Choroid plexus epithelial cell (primary cell): ENCODE measurements around the gene FRMD3.
A peak's percentile ranks its signal among the peaks of the same experiment; 100 is the strongest.

ENCODE experiments used
- DNase-seq: peaks from one replicate; pipeline ENCODE4 v3.0.0-alpha.2; 2010; ENCODE audit warnings: low read depth
- H3K4me3 ChIP-seq: 2 replicates; pipeline ENCODE4 v1.5.1; 2011; ENCODE audit warnings: low read depth, mild to moderate bottlenecking, control low read depth, low read length, moderate library complexity
- CTCF ChIP-seq: conservative IDR thresholded peaks from 2 replicates; pipeline ENCODE4 v1.5.1; 2011; ENCODE audit warnings: low read depth, mild to moderate bottlenecking, control low read depth, inconsistent platforms, low read length, moderate library complexity

The FRMD3 gene

DNA sequence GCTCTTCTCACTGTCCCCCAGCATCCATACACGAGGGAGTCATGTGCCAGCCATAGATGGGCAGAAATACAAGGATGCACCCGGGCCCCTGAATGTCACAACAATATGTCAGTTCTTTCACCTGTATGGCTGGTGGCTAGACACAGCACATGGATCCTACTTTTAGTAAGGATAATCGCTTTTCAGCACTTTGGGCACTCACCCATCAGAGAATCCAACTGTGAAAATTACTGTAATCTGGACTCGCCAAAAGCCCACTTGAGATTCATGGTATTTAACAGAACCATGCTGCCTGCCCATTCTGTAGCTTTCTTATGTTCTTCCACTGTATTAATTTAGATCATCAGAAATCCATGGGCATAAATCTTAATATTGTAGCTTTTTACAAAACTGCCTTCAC, 124.8 kb downstream of the FRMD3 start:
- no peak overlapping the region for H3K4me3 ChIP-seq
- no peak for TF ChIP-seq CTCF
- no peak for DNase-seq

DNA sequence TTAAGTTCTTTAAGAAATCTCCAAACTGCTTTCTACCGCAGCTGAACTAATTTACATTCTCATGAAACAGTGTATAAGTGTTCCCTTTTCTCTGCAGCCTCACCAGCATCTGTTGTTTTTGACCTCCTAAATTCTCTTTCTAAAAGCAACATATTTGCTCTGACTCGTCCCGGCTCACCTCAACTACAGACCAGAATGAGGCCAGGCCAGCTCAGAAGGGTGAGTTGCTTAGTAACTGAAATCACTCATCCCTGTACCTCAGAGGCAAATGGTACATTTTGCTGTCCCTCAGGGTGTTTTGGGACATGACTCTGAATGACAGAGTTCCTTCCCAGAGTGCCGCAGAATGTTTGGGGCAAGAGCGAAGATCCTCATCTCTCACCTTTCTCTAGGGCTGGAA, 127.5 kb downstream of the FRMD3 start:
- no peak for DNase-seq
- TF ChIP-seq CTCF = no peak
- no peak overlapping the region for H3K4me3 ChIP-seq

DNA sequence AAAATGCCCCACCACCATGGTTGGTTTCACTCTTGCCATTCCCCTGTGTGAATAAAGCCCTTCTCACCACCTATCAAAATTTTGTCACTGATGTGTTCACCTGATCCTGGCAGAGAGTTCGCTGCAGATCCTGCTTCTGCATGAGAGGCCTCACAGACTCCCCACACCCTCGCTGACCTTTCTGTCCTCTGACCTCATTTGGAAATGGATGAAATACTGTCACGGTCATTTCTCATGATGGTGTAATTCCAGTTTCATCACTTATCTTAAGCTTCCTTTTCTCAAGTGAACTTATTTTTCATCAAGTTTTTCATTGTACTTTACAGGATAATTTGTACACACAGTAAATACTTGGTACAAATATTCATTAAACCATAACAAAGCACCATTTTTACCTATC, 131.3 kb downstream of the FRMD3 start:
- H3K4me3 ChIP-seq = no peak overlapping the region
- TF ChIP-seq CTCF = no peak
- no peak for DNase-seq

GRCh38 chr9:83405759-83406158, 132.4 kb downstream of the FRMD3 start:
- H3K4me3 ChIP-seq = no peak overlapping the region
- TF ChIP-seq CTCF = peak; percentile 29
- DNase-seq = peak; percentile 22

DNA sequence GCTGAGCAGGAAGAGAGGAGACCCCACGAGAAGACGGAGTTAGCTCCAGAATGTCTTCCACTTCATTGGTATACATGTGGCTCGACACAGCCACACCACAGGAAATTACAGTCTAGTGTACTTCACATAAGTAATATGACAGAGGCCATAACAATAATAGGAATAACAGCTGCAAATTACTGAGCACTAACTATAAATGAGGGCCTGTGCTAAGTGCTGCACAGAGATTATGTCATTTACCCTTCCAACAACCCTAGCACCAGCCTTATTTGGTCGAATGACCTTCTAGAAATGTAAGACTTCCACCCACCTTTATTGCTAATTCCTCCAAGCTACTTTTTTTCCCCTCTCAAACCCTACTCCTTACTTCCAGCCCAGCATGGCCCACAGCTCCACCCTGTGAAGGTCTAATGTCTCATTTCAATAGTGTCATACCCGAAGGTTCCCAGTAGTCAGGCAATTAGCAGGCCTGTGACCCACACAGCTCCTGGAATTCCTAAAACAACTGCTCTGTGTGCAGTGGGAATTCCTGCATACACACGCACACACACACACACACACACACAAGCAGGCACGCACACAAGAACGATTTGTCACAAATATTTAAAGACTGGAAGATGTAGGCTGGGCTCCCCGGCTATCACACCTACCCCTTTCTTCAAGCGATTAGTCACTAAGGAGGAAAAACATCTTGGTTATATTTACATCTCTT, 134.5 kb downstream of the FRMD3 start:
- TF ChIP-seq CTCF = no peak
- no peak overlapping the region for H3K4me3 ChIP-seq
- peak; percentile 51 for DNase-seq

GRCh38 chr9:83401328-83401900, 136.8 kb downstream of the FRMD3 start:
- H3K4me3 ChIP-seq = no peak overlapping the region
- TF ChIP-seq CTCF = no peak
- peak; percentile 42 for DNase-seq

DNA sequence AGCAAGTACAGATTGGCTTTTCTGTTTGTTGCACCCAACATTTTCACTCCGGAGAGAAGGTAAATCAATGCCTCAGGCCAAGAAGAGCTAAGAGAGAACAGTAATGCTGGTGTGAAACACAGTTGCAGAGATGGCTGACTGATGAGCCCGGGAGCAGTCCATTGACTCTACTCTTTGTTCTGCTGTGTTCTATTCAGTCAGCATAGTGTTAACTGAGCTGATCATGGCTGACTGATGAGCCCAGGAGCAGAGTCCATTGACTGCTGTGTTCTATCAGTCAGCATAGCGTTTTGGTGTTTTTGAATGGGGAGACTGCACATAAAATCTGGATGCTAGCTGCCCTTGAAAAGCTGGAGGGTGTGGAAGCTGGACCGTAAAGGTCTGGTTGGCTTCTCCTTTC, 141.4 kb downstream of the FRMD3 start:
- TF ChIP-seq CTCF = no peak
- no peak for DNase-seq
- no peak overlapping the region for H3K4me3 ChIP-seq
